Neuronal stem cell (in vitro differentiated cells): ENCODE measurements around the gene PLA2G1B.
A peak's percentile ranks its signal among the peaks of the same experiment; 100 is the strongest.

ENCODE experiments used
- DNase-seq: peaks from one replicate; pipeline ENCODE4 v3.0.0-alpha.2; 2013; ENCODE audit warnings: low spot score
- H2AFZ ChIP-seq: one replicate; pipeline ENCODE4 v1.6.1; 2013; ENCODE audit warnings: mild to moderate bottlenecking, low read length, inconsistent platforms
- H2AK5ac ChIP-seq: 2 replicates; pipeline ENCODE4 v1.6.1; 2013; ENCODE audit warnings: low read depth, mild to moderate bottlenecking, inconsistent platforms, low read length, moderate library complexity, mixed read lengths
- H2BK120ac ChIP-seq: 2 replicates; pipeline ENCODE4 v1.6.1; 2013; ENCODE audit warnings: low read depth, mild to moderate bottlenecking, inconsistent platforms, low read length, moderate library complexity, mixed read lengths
- H2BK12ac ChIP-seq: one replicate; pipeline ENCODE4 v1.6.1; 2013; ENCODE audit warnings: low read length, inconsistent platforms
- H2BK15ac ChIP-seq: 2 replicates; pipeline ENCODE4 v1.6.1; 2013; ENCODE audit warnings: mild to moderate bottlenecking, low read length, inconsistent platforms, mixed read lengths
- H2BK5ac ChIP-seq: one replicate; pipeline ENCODE4 v1.6.1; 2013; ENCODE audit warnings: inconsistent platforms, mild to moderate bottlenecking, low read length, moderate library complexity
- H3K14ac ChIP-seq: one replicate; pipeline ENCODE4 v1.6.1; 2013; ENCODE audit warnings: low read length, inconsistent platforms
- H3K18ac ChIP-seq: 2 replicates; pipeline ENCODE4 v1.6.1; 2013; ENCODE audit warnings: low read length, inconsistent platforms
- H3K23ac ChIP-seq: 2 replicates; pipeline ENCODE4 v1.6.1; 2013; ENCODE audit warnings: low read depth, mild to moderate bottlenecking, mixed read lengths, low read length, inconsistent platforms; ENCODE audit not compliant: poor library complexity
- H3K27ac ChIP-seq: replicated peaks from 3 replicates; pipeline ENCODE4 v1.5.1; 2013; ENCODE audit warnings: low read length, inconsistent platforms
- H3K27me3 ChIP-seq, 3 experiments: 2 replicates each; pipeline ENCODE4 v1.6.1; 2013; ENCODE audit warnings: low read length in 3 of 3, mild to moderate bottlenecking in 2 of 3, inconsistent platforms in 1 of 3, low read depth in 1 of 3, mixed read lengths in 1 of 3, moderate library complexity in 1 of 3; ENCODE audit not compliant: control insufficient read depth in 3 of 3, insufficient read depth in 3 of 3
- H3K36me3 ChIP-seq, 2 donors: replicated peaks in 1 of 2; 2 replicates each; pipeline ENCODE4 v1.6.1; 2013; ENCODE audit warnings: low read length in 2 of 2; ENCODE audit not compliant: control insufficient read depth in 2 of 2, insufficient read depth in 2 of 2
- H3K4ac ChIP-seq: 2 replicates; pipeline ENCODE4 v1.6.1; 2013; ENCODE audit warnings: inconsistent platforms, mild to moderate bottlenecking, low read length, moderate library complexity
- H3K4me1 ChIP-seq, 2 donors: 1 replicate in 1 of 2; 2 replicates in 1 of 2; pipeline ENCODE4 v1.6.1; 2013; ENCODE audit warnings: low read length in 2 of 2, low read depth in 1 of 2; ENCODE audit not compliant: control insufficient read depth in 2 of 2, insufficient read depth in 1 of 2
- H3K4me2 ChIP-seq: one replicate; pipeline ENCODE4 v1.6.1; 2013; ENCODE audit warnings: mild to moderate bottlenecking, low read length, inconsistent platforms; ENCODE audit not compliant: insufficient read depth, poor library complexity, severe bottlenecking
- H3K4me3 ChIP-seq, 2 donors: 2 replicates each; pipeline ENCODE4 v1.5.1; 2013; ENCODE audit warnings: low read length in 2 of 2, mild to moderate bottlenecking in 2 of 2, inconsistent platforms in 1 of 2, moderate library complexity in 1 of 2
- H3K79me1 ChIP-seq: one replicate; pipeline ENCODE4 v1.6.1; 2013; ENCODE audit warnings: low read depth, mild to moderate bottlenecking, inconsistent platforms, low read length, moderate library complexity
- H3K9ac ChIP-seq: one replicate; pipeline ENCODE4 v1.6.1; 2013; ENCODE audit warnings: mild to moderate bottlenecking, low read depth, low read length, inconsistent platforms; ENCODE audit not compliant: poor library complexity
- H3K9me3 ChIP-seq, 2 donors: replicated peaks in 1 of 2; 2 replicates each; pipeline versions ENCODE3 to v1.6.1; 2013; ENCODE audit warnings: low read length in 2 of 2, mild to moderate bottlenecking in 2 of 2, inconsistent platforms in 1 of 2, low read depth in 1 of 2, mixed read lengths in 1 of 2, moderate library complexity in 1 of 2; ENCODE audit not compliant: control insufficient read depth in 2 of 2, insufficient read depth in 1 of 2
- H4K8ac ChIP-seq: one replicate; pipeline ENCODE4 v1.6.1; 2013; ENCODE audit warnings: low read depth, mild to moderate bottlenecking, inconsistent platforms, low read length, moderate library complexity
- H4K91ac ChIP-seq: one replicate; pipeline ENCODE4 v1.6.1; 2013; ENCODE audit warnings: low read length, low read depth, mild to moderate bottlenecking, inconsistent platforms; ENCODE audit not compliant: poor library complexity
- WGBS, 2 donors: extraction: QIAGEN DNeasy Blood & Tissue Kit; methylation state at CpG; one replicate each; pipeline ENCODE4 v1.1.7; 2013; ENCODE audit warnings: missing lambda C conversion rate in 2 of 2, mixed read lengths in 1 of 2; ENCODE audit not compliant: insufficient read length in 2 of 2, insufficient replicate concordance in 1 of 2; ENCODE audit errors: extremely low coverage in 2 of 2; 5-methylcytosine and 5-hydroxymethylcytosine counted together

The PLA2G1B gene

GRCh38 chr12:120366845-120367232 lies 39.3 kb upstream of the PLA2G1B start:
- H3K27me3 ChIP-seq, result no peaks in the 10 kb centered on the region
- no peak overlapping the region for H3K14ac ChIP-seq
- H3K9ac ChIP-seq, result peak overlapping the region; percentile 53
- no peak overlapping the region for H4K8ac ChIP-seq
- peak overlapping the region; percentile 78 for H3K27ac ChIP-seq
- H3K4me2 ChIP-seq, result peak overlapping the region; percentile 83
- peaks cover 12% of the 10 kb centered on the region for H3K79me1 ChIP-seq
- H2BK12ac ChIP-seq, result no peak overlapping the region
- no CpG with 5 or more reads among the region's 7 CpGs for WGBS, 2 donors
- H2BK5ac ChIP-seq, result peak overlapping the region; percentile 27
- no peak for DNase-seq
- no peaks in the 10 kb centered on the region for H3K9me3 ChIP-seq
- peak overlapping the region; percentile 7 for H2BK15ac ChIP-seq
- H2AK5ac ChIP-seq, result peak overlapping the region; percentile 9
- H2AFZ ChIP-seq, result no peak overlapping the region
- peaks cover 56 to 67% of the 10 kb centered on the region in 2 donors for H3K4me1 ChIP-seq
- H3K4me3 ChIP-seq, result peak overlapping the region; percentile 89 to 91
- no peak overlapping the region for H4K91ac ChIP-seq
- H3K23ac ChIP-seq, result no peak overlapping the region
- H3K18ac ChIP-seq, result peak overlapping the region; percentile 5
- H3K36me3 ChIP-seq, result peaks cover 24 to 59% of the 10 kb centered on the region in 2 donors
- H3K4ac ChIP-seq, result no peak overlapping the region
- H2BK120ac ChIP-seq, result no peak overlapping the region

DNA sequence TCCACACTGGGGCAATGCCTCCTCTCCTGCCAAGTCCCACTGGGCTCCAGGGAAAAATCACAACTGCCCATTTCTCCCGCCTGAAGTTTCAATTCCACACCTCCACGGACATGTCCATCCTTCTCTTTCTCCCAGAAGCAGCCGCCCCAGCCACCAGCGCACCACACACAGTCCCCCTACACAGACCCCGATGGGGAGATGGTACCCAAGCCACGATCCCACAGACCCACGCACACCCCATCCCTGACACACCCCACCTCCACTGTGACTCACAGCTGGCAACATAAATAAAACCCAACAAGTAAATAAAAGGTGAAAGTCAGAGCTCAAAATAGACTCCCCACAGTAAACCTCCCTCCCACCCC lies 38.7 kb upstream of the PLA2G1B start:
- WGBS, 2 donors, result no CpG with 5 or more reads among the region's 7 CpGs
- H3K23ac ChIP-seq, result no peak overlapping the region
- H3K18ac ChIP-seq, result no peak overlapping the region
- peak overlapping the region; percentile 7 for H2BK15ac ChIP-seq
- H2BK5ac ChIP-seq, result peak overlapping the region; percentile 27
- no peak overlapping the region for H4K8ac ChIP-seq
- H3K36me3 ChIP-seq, result peaks cover 24 to 59% of the 10 kb centered on the region in 2 donors
- no peak for DNase-seq
- H3K79me1 ChIP-seq, result peaks cover 12% of the 10 kb centered on the region
- no peaks in the 10 kb centered on the region for H3K27me3 ChIP-seq
- H2BK120ac ChIP-seq, result no peak overlapping the region
- H2AFZ ChIP-seq, result no peak overlapping the region
- no peak overlapping the region for H4K91ac ChIP-seq
- H3K4me2 ChIP-seq, result peak overlapping the region; percentile 83
- no peak overlapping the region for H2BK12ac ChIP-seq
- H3K9me3 ChIP-seq, result no peaks in the 10 kb centered on the region
- H3K14ac ChIP-seq, result no peak overlapping the region
- peak overlapping the region; percentile 20 for H2AK5ac ChIP-seq
- H3K4me3 ChIP-seq, result peak overlapping the region; percentile 28 to 89
- no peak overlapping the region for H3K9ac ChIP-seq
- peaks cover 56 to 66% of the 10 kb centered on the region in 2 donors for H3K4me1 ChIP-seq
- H3K4ac ChIP-seq, result no peak overlapping the region
- no peak overlapping the region for H3K27ac ChIP-seq

GRCh38 chr12:120365675-120366340 lies 38.2 kb upstream of the PLA2G1B start:
- H3K9ac ChIP-seq, result peak overlapping the region; percentile 1
- no CpG with 5 or more reads among the region's 13 CpGs for WGBS, 2 donors
- no peak for DNase-seq
- H3K27ac ChIP-seq, result no peak overlapping the region
- H3K79me1 ChIP-seq, result peaks cover 15% of the 10 kb centered on the region
- no peak overlapping the region for H3K4ac ChIP-seq
- no peaks in the 10 kb centered on the region for H3K9me3 ChIP-seq
- H3K4me2 ChIP-seq, result no peak overlapping the region
- peaks cover 27 to 64% of the 10 kb centered on the region in 2 donors for H3K36me3 ChIP-seq
- H4K8ac ChIP-seq, result no peak overlapping the region
- H2BK12ac ChIP-seq, result no peak overlapping the region
- no peak overlapping the region for H4K91ac ChIP-seq
- no peaks in the 10 kb centered on the region for H3K27me3 ChIP-seq
- H2AK5ac ChIP-seq, result no peak overlapping the region
- H3K23ac ChIP-seq, result no peak overlapping the region
- H3K4me1 ChIP-seq, result peaks cover 57 to 66% of the 10 kb centered on the region in 2 donors
- no peak overlapping the region for H2BK5ac ChIP-seq
- no peak overlapping the region for H3K14ac ChIP-seq
- no peak overlapping the region for H3K18ac ChIP-seq
- peak overlapping the region in 1 of 2 donors; percentile 89 for H3K4me3 ChIP-seq
- no peak overlapping the region for H2BK120ac ChIP-seq
- H2AFZ ChIP-seq, result no peak overlapping the region
- H2BK15ac ChIP-seq, result peak overlapping the region; percentile 7

DNA sequence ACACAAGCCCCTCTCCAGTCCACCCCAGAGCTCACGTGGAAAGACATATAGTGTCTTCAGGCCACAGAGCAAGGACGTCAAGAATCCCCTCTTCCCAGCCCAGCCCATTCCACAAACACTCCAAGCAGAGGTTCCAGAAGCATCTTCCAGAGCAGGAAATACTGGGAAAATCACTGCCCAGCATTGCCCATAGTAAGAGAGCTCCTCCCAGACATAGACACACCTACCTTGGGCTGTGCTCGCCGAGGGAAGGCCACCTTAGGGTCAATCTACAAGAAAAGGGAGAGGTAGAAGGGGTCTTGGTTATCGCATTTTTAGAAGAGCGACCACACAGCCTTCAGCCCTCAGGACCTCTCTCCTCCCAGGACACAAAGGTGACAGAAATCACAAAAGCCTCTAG lies 36.9 kb upstream of the PLA2G1B start:
- no peak overlapping the region for H3K18ac ChIP-seq
- H2AFZ ChIP-seq, result no peak overlapping the region
- H3K27ac ChIP-seq, result no peak overlapping the region
- DNase-seq, result no peak
- H3K23ac ChIP-seq, result no peak overlapping the region
- H3K27me3 ChIP-seq, result no peaks in the 10 kb centered on the region
- H2BK12ac ChIP-seq, result no peak overlapping the region
- no peak overlapping the region for H4K8ac ChIP-seq
- peaks cover 35 to 77% of the 10 kb centered on the region in 2 donors for H3K36me3 ChIP-seq
- H3K4me3 ChIP-seq, result no peak overlapping the region
- WGBS, 2 donors, result no CpG with 5 or more reads among the region's 6 CpGs
- no peak overlapping the region for H3K4me2 ChIP-seq
- H3K4ac ChIP-seq, result no peak overlapping the region
- no peaks in the 10 kb centered on the region for H3K9me3 ChIP-seq
- no peak overlapping the region for H3K9ac ChIP-seq
- H3K79me1 ChIP-seq, result peaks cover 17% of the 10 kb centered on the region
- no peak overlapping the region for H4K91ac ChIP-seq
- no peak overlapping the region for H2BK5ac ChIP-seq
- no peak overlapping the region for H2BK15ac ChIP-seq
- H3K14ac ChIP-seq, result no peak overlapping the region
- H3K4me1 ChIP-seq, result peaks cover 53 to 65% of the 10 kb centered on the region in 2 donors
- H2AK5ac ChIP-seq, result no peak overlapping the region
- no peak overlapping the region for H2BK120ac ChIP-seq
